Osteocyte (in vitro differentiated cells): ENCODE data around the gene DGKG. TPM values are rescaled to one million over a fixed set of nuclear protein-coding genes. Genes with fewer than 3 reads are reported as not detected.

Experiments used
- DNase-seq: peaks from one replicate; pipeline ENCODE4 v3.0.0; 2021; ENCODE audit warnings: mixed read lengths; ENCODE audit not compliant: unreplicated experiment; ENCODE audit errors: extremely low spot score
- H3K27ac Mint-ChIP-seq: one replicate; pipeline ENCODE4 v1.8.0; 2021; ENCODE audit warnings: mild to moderate bottlenecking, mixed read lengths; ENCODE audit not compliant: unreplicated experiment
- H3K27me3 Mint-ChIP-seq: one replicate; pipeline ENCODE4 v1.8.0; 2021; ENCODE audit warnings: mixed read lengths; ENCODE audit not compliant: unreplicated experiment
- H3K36me3 Mint-ChIP-seq: one replicate; pipeline ENCODE4 v1.8.0; 2021; ENCODE audit warnings: mixed read lengths; ENCODE audit not compliant: unreplicated experiment
- H3K4me1 Mint-ChIP-seq: one replicate; pipeline ENCODE4 v1.8.0; 2021; ENCODE audit warnings: mixed read lengths; ENCODE audit not compliant: unreplicated experiment
- H3K4me3 Mint-ChIP-seq: one replicate; pipeline ENCODE4 v1.8.0; 2021; ENCODE audit warnings: mild to moderate bottlenecking, moderate library complexity, mixed read lengths; ENCODE audit not compliant: unreplicated experiment
- H3K9me3 Mint-ChIP-seq: one replicate; pipeline ENCODE4 v1.8.0; 2021; ENCODE audit warnings: mixed read lengths; ENCODE audit not compliant: unreplicated experiment
- total RNA-seq: library from RNA; stranded (reverse); gene quantifications from 2 replicates; pipeline ENCODE4 v1.2.1, GENCODE V29; 2021
- TF ChIP-seq, protein P1 (sequence below): fragments of 200-600 bp; sonication (generic); IDR thresholded peaks from 2 replicates; pipeline ENCODE4 v1.5.0; 2021; ENCODE audit warnings: antibody characterized with exemption, mild to moderate bottlenecking, moderate library complexity

DGKG gene
- total RNA-seq, 1 donor from 2014 or later: not detected

DNA sequence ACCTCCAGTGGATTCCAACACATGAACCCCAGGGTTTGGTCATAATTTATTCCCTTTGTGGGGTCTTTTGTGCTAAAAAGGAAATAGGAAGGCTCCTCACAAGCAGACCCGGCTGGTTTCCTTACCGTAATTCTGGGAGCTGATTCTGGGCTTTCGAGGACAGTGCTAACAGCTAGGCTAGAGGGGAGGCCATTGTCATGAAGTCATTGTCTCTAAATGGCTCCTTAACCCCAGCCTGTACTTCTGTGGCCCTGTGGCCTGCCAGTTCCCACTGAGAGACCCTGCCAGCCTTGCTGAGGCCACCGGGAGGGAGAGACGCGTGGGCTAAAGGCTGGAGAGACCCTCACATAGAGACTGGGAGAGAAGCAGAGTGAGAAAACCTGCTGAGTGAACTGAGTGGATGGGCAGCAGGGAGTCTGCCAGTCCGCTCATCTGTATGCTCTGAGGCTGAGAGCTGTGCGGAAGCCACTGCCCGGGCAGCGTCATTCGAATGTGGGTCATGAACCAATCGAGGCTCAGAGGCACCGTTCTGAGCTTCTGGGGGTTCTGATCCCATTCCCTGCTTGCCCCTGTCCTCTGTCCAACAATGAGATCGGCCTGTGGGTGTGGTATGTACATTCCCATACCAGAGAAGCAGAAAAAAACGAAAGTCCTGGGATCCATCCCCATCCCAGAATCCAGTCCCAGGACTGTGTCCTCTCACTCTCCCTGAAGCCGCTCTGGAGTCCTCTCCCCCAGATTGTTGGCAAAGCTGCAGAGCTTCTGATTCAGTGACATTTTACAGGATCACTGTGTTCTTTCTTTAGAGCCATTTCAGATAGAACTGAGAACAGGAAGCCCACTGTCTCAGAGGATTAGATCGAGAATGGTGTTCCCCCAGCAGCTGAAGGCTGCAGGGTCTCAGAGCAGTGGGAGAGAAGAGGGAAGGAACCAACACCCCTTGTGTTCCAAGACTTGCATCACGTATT, 21.3 kb upstream of the DGKG start:
- H3K27me3 Mint-ChIP-seq: peaks cover 19% of the 10 kb centered on the region
- no peaks in the 10 kb centered on the region for H3K36me3 Mint-ChIP-seq
- H3K4me1 Mint-ChIP-seq: no peaks in the 10 kb centered on the region
- TF ChIP-seq, protein P1, sequence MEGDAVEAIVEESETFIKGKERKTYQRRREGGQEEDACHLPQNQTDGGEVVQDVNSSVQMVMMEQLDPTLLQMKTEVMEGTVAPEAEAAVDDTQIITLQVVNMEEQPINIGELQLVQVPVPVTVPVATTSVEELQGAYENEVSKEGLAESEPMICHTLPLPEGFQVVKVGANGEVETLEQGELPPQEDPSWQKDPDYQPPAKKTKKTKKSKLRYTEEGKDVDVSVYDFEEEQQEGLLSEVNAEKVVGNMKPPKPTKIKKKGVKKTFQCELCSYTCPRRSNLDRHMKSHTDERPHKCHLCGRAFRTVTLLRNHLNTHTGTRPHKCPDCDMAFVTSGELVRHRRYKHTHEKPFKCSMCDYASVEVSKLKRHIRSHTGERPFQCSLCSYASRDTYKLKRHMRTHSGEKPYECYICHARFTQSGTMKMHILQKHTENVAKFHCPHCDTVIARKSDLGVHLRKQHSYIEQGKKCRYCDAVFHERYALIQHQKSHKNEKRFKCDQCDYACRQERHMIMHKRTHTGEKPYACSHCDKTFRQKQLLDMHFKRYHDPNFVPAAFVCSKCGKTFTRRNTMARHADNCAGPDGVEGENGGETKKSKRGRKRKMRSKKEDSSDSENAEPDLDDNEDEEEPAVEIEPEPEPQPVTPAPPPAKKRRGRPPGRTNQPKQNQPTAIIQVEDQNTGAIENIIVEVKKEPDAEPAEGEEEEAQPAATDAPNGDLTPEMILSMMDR: no peak
- DNase-seq: no peak
- H3K27ac Mint-ChIP-seq: no peak overlapping the region
- peaks cover 6% of the 10 kb centered on the region for H3K9me3 Mint-ChIP-seq
- no peak overlapping the region for H3K4me3 Mint-ChIP-seq

- TF ChIP-seq, protein P1: no peak
- Mint-ChIP-seq H3K36me3 (no peaks in the 10 kb centered on the region), H3K27ac (no peak overlapping the region), H3K27me3 (peaks cover 20% of the 10 kb centered on the region), H3K4me1 (no peaks in the 10 kb centered on the region), H3K9me3 (peaks cover 6% of the 10 kb centered on the region), H3K4me3 (no peak overlapping the region)
- no peak for DNase-seq
Measured at GRCh38 chr3:186382217-186382885, 20.3 kb upstream of the DGKG start.

- DNase-seq: no peak
- Mint-ChIP-seq H3K36me3 (no peaks in the 10 kb centered on the region), H3K27ac (no peak overlapping the region), H3K4me3 (no peak overlapping the region), H3K4me1 (no peaks in the 10 kb centered on the region), H3K27me3 (peaks cover 20% of the 10 kb centered on the region), H3K9me3 (peaks cover 6% of the 10 kb centered on the region)
- TF ChIP-seq, protein P1: no peak
Measured at GRCh38 chr3:186381424-186382216, 19.6 kb upstream of the DGKG start.

- Mint-ChIP-seq H3K27ac (no peak overlapping the region), H3K27me3 (peaks cover 28% of the 10 kb centered on the region), H3K9me3 (peaks cover 6% of the 10 kb centered on the region), H3K4me3 (no peak overlapping the region), H3K4me1 (no peaks in the 10 kb centered on the region), H3K36me3 (no peaks in the 10 kb centered on the region)
- DNase-seq: no peak
- TF ChIP-seq, protein P1: no peak
Measured at GRCh38 chr3:186380622-186381380, 18.8 kb upstream of the DGKG start.
